CD4-positive, alpha-beta T cell (primary cell): ENCODE data around the gene WRAP53. TPM values are rescaled to one million over a fixed set of nuclear protein-coding genes. Genes with fewer than 3 reads are reported as not detected.
A peak's percentile ranks its signal among the peaks of the same experiment; 100 is the strongest.

Source experiments
- ATAC-seq: fragments of 200-7000 bp; cut with Tn5 transposase; one replicate; pipeline ENCODE4 v1.10.0; 2022; ENCODE audit warnings: mild to moderate bottlenecking; ENCODE audit not compliant: poor library complexity
- CTCF ChIA-PET: fragments of 350-600 bp; sonication (Branson Sonifier 250); formaldehyde crosslinking; loops from one replicate; lab custom pipeline; 2021; ENCODE audit warnings: antibody characterized with exemption, inconsistent platforms; lab: Charles Lee
- POLR2A ChIA-PET: fragments of 350-600 bp; sonication (Branson Sonifier 250); formaldehyde crosslinking; loops from one replicate; lab custom pipeline; 2021; ENCODE audit warnings: antibody characterized with exemption, inconsistent platforms; lab: Charles Lee
- DNase-seq, 14 experiments: peaks; one replicate each; pipeline ENCODE4 v3.0.0-alpha.2; 2013 to 2020; ENCODE audit warnings: mixed read lengths in 2 of 14
- H3K27ac ChIP-seq, 2 donors: one replicate each; pipeline versions ENCODE4 v1.5.1 to v1.7.0; 2013; ENCODE audit warnings: low read length in 2 of 2, low read depth in 1 of 2, mild to moderate bottlenecking in 1 of 2
- H3K27me3 ChIP-seq, 2 experiments: 1 replicate in 1 of 2; 2 replicates in 1 of 2; pipeline versions ENCODE4 v1.6.1 to v1.7.0; 2013; ENCODE audit warnings: low read length in 2 of 2, control low read depth in 1 of 2, mild to moderate bottlenecking in 1 of 2, moderate library complexity in 1 of 2; ENCODE audit not compliant: insufficient read depth in 2 of 2, control insufficient read depth in 1 of 2
- H3K36me3 ChIP-seq: one replicate; pipeline ENCODE4 v1.6.1; 2013; ENCODE audit warnings: low read length, control low read depth; ENCODE audit not compliant: insufficient read depth
- H3K4me1 ChIP-seq: one replicate; pipeline ENCODE4 v1.6.1; 2013; ENCODE audit warnings: low read length, control low read depth; ENCODE audit not compliant: insufficient read depth
- H3K4me3 ChIP-seq: one replicate; pipeline ENCODE4 v1.5.1; 2013; ENCODE audit warnings: mild to moderate bottlenecking, low read length, moderate library complexity
- H3K9me3 ChIP-seq, 2 experiments: 1 replicate in 1 of 2; 2 replicates in 1 of 2; pipeline versions ENCODE4 v1.6.1 to v1.7.0; 2013; ENCODE audit warnings: low read length in 2 of 2, mild to moderate bottlenecking in 2 of 2, control low read depth in 1 of 2, moderate library complexity in 1 of 2; ENCODE audit not compliant: control insufficient read depth in 1 of 2, insufficient read depth in 1 of 2
- H3K27ac Mint-ChIP-seq: one replicate; pipeline ENCODE4 v1.8.0; 2020; ENCODE audit warnings: mixed read lengths
- H3K27me3 Mint-ChIP-seq: one replicate; pipeline ENCODE4 v1.8.0; 2021; ENCODE audit warnings: mixed read lengths
- H3K36me3 Mint-ChIP-seq: one replicate; pipeline ENCODE4 v1.8.0; 2021; ENCODE audit warnings: low read depth, mixed read lengths
- H3K4me1 Mint-ChIP-seq: one replicate; pipeline ENCODE4 v1.8.0; 2021; ENCODE audit warnings: low read depth, mixed read lengths
- H3K4me3 Mint-ChIP-seq: one replicate; pipeline ENCODE4 v1.8.0; 2020; ENCODE audit warnings: mild to moderate bottlenecking, mixed read lengths
- H3K9me3 Mint-ChIP-seq: one replicate; pipeline ENCODE4 v1.8.0; 2020; ENCODE audit warnings: mixed read lengths
- CTCF ChIP-seq: fragments of 200-600 bp; IDR thresholded peaks from one replicate; pipeline ENCODE4 v1.8.0; 2022; ENCODE audit warnings: antibody characterized with exemption, mild to moderate bottlenecking
- intact Hi-C, 2 experiments: fragments of 100-400 bp; cut with DNase I in 1 of 2; cut with micrococcal nuclease in 1 of 2; formaldehyde crosslinking; loops; one replicate each; pipeline versions ENCODE4 v1.15.1 to v1.9.0; 2023 to 2025; cut with DNase I, micrococcal nuclease
- total RNA-seq, 174 experiments: library from RNA in 2 of 174; stranded (reverse) in 2 of 174; gene quantifications; one replicate each; pipeline ENCODE4 v1.2.3 and lab custom pipeline; 2021 to 2026

Gene WRAP53
- total RNA-seq, 2 experiments from 2014 or later, result 3.9 to 4.0 TPM

GRCh38 chr17:7686222-7687071, 1.8 kb upstream of the WRAP53 start:
- CTCF ChIA-PET, result interaction anchor here (0.7 to 4.2 kb wide), 15 partner anchors 13 to 691 kb away, joined by 3 to 29 read pairs (median 6); partner anchors contain the start of genes ATP1B2, FXR2, MPDU1 and NAA38
- Histone ChIP-seq H3K9me3 (no peaks in the 10 kb centered on the region), H3K27ac (peak overlapping the region; percentile 96 to 98), H3K27me3 (no peaks in the 10 kb centered on the region), H3K36me3 (no peaks in the 10 kb centered on the region), H3K4me3 (peak overlapping the region; percentile 72), H3K4me1 (peaks cover 40% of the 10 kb centered on the region)
- Mint-ChIP-seq H3K9me3 (no peaks in the 10 kb centered on the region), H3K4me3 (peak overlapping the region; percentile 99), H3K36me3 (peaks cover 38% of the 10 kb centered on the region), H3K27me3 (peaks cover 7% of the 10 kb centered on the region), H3K27ac (peak overlapping the region; percentile 100), H3K4me1 (peaks cover 46% of the 10 kb centered on the region)
- ATAC-seq (peak; percentile 45), DNase-seq (peak; percentile 64 to 91 (median 76))
- intact Hi-C loops, result loop anchor here (1.0 to 10.0 kb wide), 15 partner anchors 34 to 649 kb away; partner anchors contain the start of genes ATP1B2 (in 1 of the 2), ELP5 (in 1 of the 2), FXR2 (in 1 of the 2) and GPS2 (in 1 of the 2)
- no peak for TF ChIP-seq CTCF
- POLR2A ChIA-PET, result interaction anchor here (0.6 to 5.6 kb wide), 86 partner anchors 11 to 755 kb away, joined by 3 to 158 read pairs (median 6); partner anchors contain the start of genes ACAP1, ALOXE3, ATP1B2 and CD68

- H3K4me3 Mint-ChIP-seq, result peak within 1 kb of the TSS; percentile 99
- H3K9me3 Mint-ChIP-seq, result no peaks in the 10 kb centered on the region
- CTCF ChIA-PET, result interaction anchor here (0.6 to 4.2 kb wide), 37 partner anchors 8 to 690 kb away, joined by 3 to 29 read pairs (median 4); partner anchors contain the start of genes ATP1B2, CNTROB, FXR2 and MPDU1
- POLR2A ChIA-PET, result interaction anchor here (0.6 to 5.6 kb wide), 80 partner anchors 12 to 749 kb away, joined by 3 to 158 read pairs (median 7); partner anchors contain the start of genes ACAP1, ALOXE3, ATP1B2 and CD68
- H3K36me3 Mint-ChIP-seq, result peaks cover 38% of the 10 kb centered on the region
- peak; percentile 74 to 96 (median 82) for DNase-seq
- peaks cover 7% of the 10 kb centered on the region for H3K27me3 Mint-ChIP-seq
- Histone ChIP-seq H3K27ac (peak within 1 kb of the TSS; percentile 96 to 98), H3K9me3 (no peaks in the 10 kb centered on the region), H3K4me3 (peak within 1 kb of the TSS; percentile 72), H3K36me3 (no peaks in the 10 kb centered on the region), H3K27me3 (no peaks in the 10 kb centered on the region), H3K4me1 (peaks cover 39% of the 10 kb centered on the region)
- peak within 1 kb of the TSS; percentile 100 for H3K27ac Mint-ChIP-seq
- TF ChIP-seq CTCF, result no peak
- ATAC-seq, result peak; percentile 53
- intact Hi-C loops, result loop anchor here (2.0 to 10.0 kb wide), 13 partner anchors 35 to 650 kb away; partner anchors contain the start of genes ATP1B2 (in 1 of the 2), ELP5 (in 1 of the 2), FXR2 (in 1 of the 2) and GPS2 (in 1 of the 2)
- peaks cover 46% of the 10 kb centered on the region for H3K4me1 Mint-ChIP-seq
These were observed 987 bp upstream of the WRAP53 start, which contains the start of gene TP53 for GRCh38 chr17:7687072-7687907. Gene TP53, minus strand, starts transcription at chr17:7687490. Its CDS starts 10,896 bp downstream, at chr17:7676594.
